ENCODE data around the gene CLCN7. TPM values are rescaled to one million over a fixed set of nuclear protein-coding genes. Genes with fewer than 3 reads are reported as not detected.

Gene CLCN7
- total and polyA plus RNA-seq, 9 of the 15 experiments (the other 6 are each of a cell fraction or from before 2014, with no cell fraction given), result 0.06 to 126 (median 18.7) TPM

GRCh38 chr16:1449201-1449788 is 25.5 kb downstream of the CLCN7 start:
- in situ Hi-C loops (cut with MboI), result no loop called here
- CTCF ChIA-PET (ENCODE audit: low intra/inter-chr PET ratio), result no interaction called here

More at GRCh38 chr16:1449201-1449788, 25.5 kb downstream of the CLCN7 start:
- Histone ChIP-seq H3K27ac (ENCODE audit: extremely low read depth, low read depth, low read length) (no peak overlapping the region), H3K27me3 (ENCODE audit: control insufficient read depth in 2 of 2, insufficient read depth in 2 of 2, low read length in 2 of 2) (no peaks in the 10 kb centered on the region), H3K36me3 (ENCODE audit: control insufficient read depth, insufficient read depth, low read length) (peaks cover 76% of the 10 kb centered on the region; the same call in 2 of the 3 replicates), H2AFZ (ENCODE audit: low read depth, low read length) (no peak overlapping the region), H3K4me2 (ENCODE audit: insufficient read depth, low read length) (no peak overlapping the region), H3K4me1 (replicated peaks in 1 of 2; ENCODE audit: control insufficient read depth in 2 of 2, insufficient read depth in 2 of 2, low read length in 2 of 2) (peaks cover 0 to 40% of the 10 kb centered on the region in 2 experiments; a peak in 2 of 5 replicates), H3K79me2 (ENCODE audit: control insufficient read depth, insufficient read depth, low read length) (no peaks in the 10 kb centered on the region), H3K9me3 (replicated peaks; ENCODE audit: control insufficient read depth, insufficient read depth, low read depth, low read length) (no peaks in the 10 kb centered on the region), H4K20me1 (replicated peaks; ENCODE audit: control insufficient read depth, insufficient read depth, low read length) (no peaks in the 10 kb centered on the region), H3K4me3 (no peak overlapping the region), H3K9ac (ENCODE audit: insufficient read depth in 1 of 2, low read depth in 2 of 2, low read length in 2 of 2) (peak overlapping the region in 1 of 2 experiments; percentile 45; a peak in 1 of 4 replicates), H3K9me1 (ENCODE audit: control insufficient read depth, insufficient read depth, low read length) (peaks cover 2% of the 10 kb centered on the region)
- DNase-seq (ENCODE audit: extremely low read depth in 1 of 4, low spot score in 3 of 4) (no peak), ATAC-seq (no peak), FAIRE-seq (no peak)
- POLR2A ChIA-PET, result no interaction called here
- TF ChIP-seq EHMT2 (IDR thresholded peaks at IDR 0.05), result no peak
- TF ChIP-seq ZNF263 (CRISPR knock-in tag; IDR thresholded peaks at IDR 0.05; ENCODE audit: borderline replicate concordance), result peak; percentile 52; the same call in 1 of the 2 replicates
- no peak for TF ChIP-seq RBM22 (IDR thresholded peaks at IDR 0.05; ENCODE audit: low read depth, low read length, poor library complexity, severe bottlenecking)
- no peak for TF ChIP-seq CAMTA2 (CRISPR knock-in tag; conservative IDR thresholded peaks at IDR 0.05)
- peak; percentile 27; the same call in 1 of the 2 replicates for TF ChIP-seq POLR2G (IDR thresholded peaks at IDR 0.05; ENCODE audit: low read depth, low read length)
- no peak for TF ChIP-seq ELF2 (CRISPR knock-in tag; IDR thresholded peaks at IDR 0.05)
- TF ChIP-seq ELK1 (CRISPR knock-in tag; IDR thresholded peaks at IDR 0.05), result no peak
- TF ChIP-seq ZNF217 (CRISPR knock-in tag; IDR thresholded peaks at IDR 0.05), result no peak
- TF ChIP-seq ZNF780A (CRISPR knock-in tag; IDR thresholded peaks at IDR 0.05), result no peak
- no peak for TF ChIP-seq SMARCA5 (IDR thresholded peaks at IDR 0.05)
- no peak for TF ChIP-seq ZSCAN29 (IDR thresholded peaks at IDR 0.05)
- no peak for TF ChIP-seq ILF3 (IDR thresholded peaks at IDR 0.05; ENCODE audit: borderline replicate concordance)
- no peak for TF ChIP-seq FOXO4 (CRISPR knock-in tag; IDR thresholded peaks at IDR 0.05)
- no peak for TF ChIP-seq ZEB2 (IDR thresholded peaks at IDR 0.05)
- TF ChIP-seq, protein P1, sequence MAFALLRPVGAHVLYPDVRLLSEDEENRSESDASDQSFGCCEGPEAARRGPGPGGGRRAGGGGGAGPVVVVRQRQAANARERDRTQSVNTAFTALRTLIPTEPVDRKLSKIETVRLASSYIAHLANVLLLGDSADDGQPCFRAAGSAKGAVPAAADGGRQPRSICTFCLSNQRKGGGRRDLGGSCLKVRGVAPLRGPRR (CRISPR knock-in tag; IDR thresholded peaks at IDR 0.05), result no peak
- intact Hi-C loops (cut with micrococcal nuclease), result no loop called here
- WGBS (ENCODE audit: insufficient coverage, low coverage, missing lambda C conversion rate), result 95% methylated on average over 21 of the region's 25 CpGs
- BruUV-seq (replicated peaks), result no TSS peak

Data from K562 (cell line).